ENCODE results near the gene CCDC40. TPM values are rescaled to one million over a fixed set of nuclear protein-coding genes. Genes with fewer than 3 reads are reported as not detected.

The CCDC40 gene
- total and polyA plus RNA-seq, 2 of the 13 experiments (the other 11 are each of a cell fraction or from before 2014, with no cell fraction given), result 4.1 to 5.5 TPM

DNA sequence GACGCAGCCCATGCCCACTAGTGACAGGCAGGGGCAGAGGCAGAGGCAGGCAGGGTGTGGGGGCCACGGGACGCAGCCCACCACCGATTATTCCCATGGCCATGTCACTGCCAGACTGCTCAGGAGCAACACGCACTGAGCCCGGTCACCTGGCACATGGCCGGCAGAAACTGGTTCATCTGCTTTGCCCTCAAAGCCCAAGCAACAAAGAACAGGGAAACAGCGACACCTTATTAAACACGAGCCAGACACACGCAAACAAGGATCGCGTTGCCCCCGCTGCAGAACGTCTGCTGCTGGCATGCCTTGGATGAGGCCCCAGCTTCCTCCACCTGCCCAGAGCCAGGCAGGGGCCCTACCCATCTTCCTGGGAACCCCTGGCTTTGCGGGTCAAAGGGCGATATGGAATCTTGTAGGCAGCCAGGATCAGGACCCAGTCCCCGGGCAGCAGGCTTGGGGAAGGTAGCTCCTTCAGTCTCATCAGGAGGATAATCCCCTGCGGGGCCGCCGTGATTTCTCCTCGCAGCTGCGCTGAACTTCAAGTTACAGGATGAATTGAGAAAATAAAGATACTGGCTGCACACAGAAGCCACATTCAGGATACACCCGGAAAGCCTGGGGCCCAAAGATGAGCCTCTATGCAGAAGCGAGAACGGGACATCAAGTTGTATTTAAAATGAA lies 5.6 kb upstream of the CCDC40 start (continued):
- TF ChIP-seq GTF3A (CRISPR knock-in tag; conservative IDR thresholded peaks at IDR 0.05) (0 out of 2 replicates have a peak, but pooled peaks have one; percentile 63), STAG1 (CRISPR knock-in tag; IDR thresholded peaks at IDR 0.05) (peak; percentile 29; the same call in 1 of the 2 replicates), SAFB2 (CRISPR knock-in tag; IDR thresholded peaks at IDR 0.05; ENCODE audit: borderline replicate concordance, low read depth) (no peak), ZNF629 (CRISPR knock-in tag; conservative IDR thresholded peaks at IDR 0.05) (no peak), ZNF672 (CRISPR knock-in tag; IDR thresholded peaks at IDR 0.05) (no peak), ZNF256 (CRISPR knock-in tag; conservative IDR thresholded peaks at IDR 0.05) (no peak), ZNF776 (CRISPR knock-in tag; IDR thresholded peaks at IDR 0.05) (no peak), ZNF251 (CRISPR knock-in tag; IDR thresholded peaks at IDR 0.05) (0 out of 2 replicates have a peak, but pooled peaks have one; percentile 51), TEAD3 (CRISPR knock-in tag; optimal IDR thresholded peaks at IDR 0.05; ENCODE audit: borderline replicate concordance) (peak; percentile 18), PPARG (CRISPR knock-in tag; conservative IDR thresholded peaks at IDR 0.05) (peak; percentile 62), TAF15 (IDR thresholded peaks at IDR 0.05; ENCODE audit: low read depth, low read length, poor library complexity, severe bottlenecking) (no peak), MIER3 (CRISPR knock-in tag; IDR thresholded peaks at IDR 0.05; ENCODE audit: borderline replicate concordance) (no peak), ZNF367 (CRISPR knock-in tag; IDR thresholded peaks at IDR 0.05; ENCODE audit: borderline replicate concordance) (no peak), XBP1 (CRISPR knock-in tag; IDR thresholded peaks at IDR 0.05) (no peak)
- TF ChIP-seq, protein P1, sequence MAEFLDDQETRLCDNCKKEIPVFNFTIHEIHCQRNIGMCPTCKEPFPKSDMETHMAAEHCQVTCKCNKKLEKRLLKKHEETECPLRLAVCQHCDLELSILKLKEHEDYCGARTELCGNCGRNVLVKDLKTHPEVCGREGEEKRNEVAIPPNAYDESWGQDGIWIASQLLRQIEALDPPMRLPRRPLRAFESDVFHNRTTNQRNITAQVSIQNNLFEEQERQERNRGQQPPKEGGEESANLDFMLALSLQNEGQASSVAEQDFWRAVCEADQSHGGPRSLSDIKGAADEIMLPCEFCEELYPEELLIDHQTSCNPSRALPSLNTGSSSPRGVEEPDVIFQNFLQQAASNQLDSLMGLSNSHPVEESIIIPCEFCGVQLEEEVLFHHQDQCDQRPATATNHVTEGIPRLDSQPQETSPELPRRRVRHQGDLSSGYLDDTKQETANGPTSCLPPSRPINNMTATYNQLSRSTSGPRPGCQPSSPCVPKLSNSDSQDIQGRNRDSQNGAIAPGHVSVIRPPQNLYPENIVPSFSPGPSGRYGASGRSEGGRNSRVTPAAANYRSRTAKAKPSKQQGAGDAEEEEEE (CRISPR knock-in tag; IDR thresholded peaks at IDR 0.05; ENCODE audit: borderline replicate concordance), result no peak
- TF ChIP-seq, protein P2, sequence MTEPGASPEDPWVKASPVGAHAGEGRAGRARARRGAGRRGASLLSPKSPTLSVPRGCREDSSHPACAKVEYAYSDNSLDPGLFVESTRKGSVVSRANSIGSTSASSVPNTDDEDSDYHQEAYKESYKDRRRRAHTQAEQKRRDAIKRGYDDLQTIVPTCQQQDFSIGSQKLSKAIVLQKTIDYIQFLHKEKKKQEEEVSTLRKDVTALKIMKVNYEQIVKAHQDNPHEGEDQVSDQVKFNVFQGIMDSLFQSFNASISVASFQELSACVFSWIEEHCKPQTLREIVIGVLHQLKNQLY (CRISPR knock-in tag; IDR thresholded peaks at IDR 0.05), result no peak
- TF ChIP-seq, protein P3, sequence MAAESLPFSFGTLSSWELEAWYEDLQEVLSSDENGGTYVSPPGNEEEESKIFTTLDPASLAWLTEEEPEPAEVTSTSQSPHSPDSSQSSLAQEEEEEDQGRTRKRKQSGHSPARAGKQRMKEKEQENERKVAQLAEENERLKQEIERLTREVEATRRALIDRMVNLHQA (CRISPR knock-in tag; IDR thresholded peaks at IDR 0.05), result no peak
- TF ChIP-seq, protein P4, sequence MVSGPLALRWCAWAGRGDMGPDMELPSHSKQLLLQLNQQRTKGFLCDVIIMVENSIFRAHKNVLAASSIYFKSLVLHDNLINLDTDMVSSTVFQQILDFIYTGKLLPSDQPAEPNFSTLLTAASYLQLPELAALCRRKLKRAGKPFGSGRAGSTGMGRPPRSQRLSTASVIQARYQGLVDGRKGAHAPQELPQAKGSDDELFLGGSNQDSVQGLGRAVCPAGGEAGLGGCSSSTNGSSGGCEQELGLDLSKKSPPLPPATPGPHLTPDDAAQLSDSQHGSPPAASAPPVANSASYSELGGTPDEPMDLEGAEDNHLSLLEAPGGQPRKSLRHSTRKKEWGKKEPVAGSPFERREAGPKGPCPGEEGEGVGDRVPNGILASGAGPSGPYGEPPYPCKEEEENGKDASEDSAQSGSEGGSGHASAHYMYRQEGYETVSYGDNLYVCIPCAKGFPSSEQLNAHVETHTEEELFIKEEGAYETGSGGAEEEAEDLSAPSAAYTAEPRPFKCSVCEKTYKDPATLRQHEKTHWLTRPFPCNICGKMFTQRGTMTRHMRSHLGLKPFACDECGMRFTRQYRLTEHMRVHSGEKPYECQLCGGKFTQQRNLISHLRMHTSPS (CRISPR knock-in tag; IDR thresholded peaks at IDR 0.05; ENCODE audit: low read depth), result 0 out of 2 replicates have a peak, but pooled peaks have one; percentile 26
- TF ChIP-seq, protein P5, sequence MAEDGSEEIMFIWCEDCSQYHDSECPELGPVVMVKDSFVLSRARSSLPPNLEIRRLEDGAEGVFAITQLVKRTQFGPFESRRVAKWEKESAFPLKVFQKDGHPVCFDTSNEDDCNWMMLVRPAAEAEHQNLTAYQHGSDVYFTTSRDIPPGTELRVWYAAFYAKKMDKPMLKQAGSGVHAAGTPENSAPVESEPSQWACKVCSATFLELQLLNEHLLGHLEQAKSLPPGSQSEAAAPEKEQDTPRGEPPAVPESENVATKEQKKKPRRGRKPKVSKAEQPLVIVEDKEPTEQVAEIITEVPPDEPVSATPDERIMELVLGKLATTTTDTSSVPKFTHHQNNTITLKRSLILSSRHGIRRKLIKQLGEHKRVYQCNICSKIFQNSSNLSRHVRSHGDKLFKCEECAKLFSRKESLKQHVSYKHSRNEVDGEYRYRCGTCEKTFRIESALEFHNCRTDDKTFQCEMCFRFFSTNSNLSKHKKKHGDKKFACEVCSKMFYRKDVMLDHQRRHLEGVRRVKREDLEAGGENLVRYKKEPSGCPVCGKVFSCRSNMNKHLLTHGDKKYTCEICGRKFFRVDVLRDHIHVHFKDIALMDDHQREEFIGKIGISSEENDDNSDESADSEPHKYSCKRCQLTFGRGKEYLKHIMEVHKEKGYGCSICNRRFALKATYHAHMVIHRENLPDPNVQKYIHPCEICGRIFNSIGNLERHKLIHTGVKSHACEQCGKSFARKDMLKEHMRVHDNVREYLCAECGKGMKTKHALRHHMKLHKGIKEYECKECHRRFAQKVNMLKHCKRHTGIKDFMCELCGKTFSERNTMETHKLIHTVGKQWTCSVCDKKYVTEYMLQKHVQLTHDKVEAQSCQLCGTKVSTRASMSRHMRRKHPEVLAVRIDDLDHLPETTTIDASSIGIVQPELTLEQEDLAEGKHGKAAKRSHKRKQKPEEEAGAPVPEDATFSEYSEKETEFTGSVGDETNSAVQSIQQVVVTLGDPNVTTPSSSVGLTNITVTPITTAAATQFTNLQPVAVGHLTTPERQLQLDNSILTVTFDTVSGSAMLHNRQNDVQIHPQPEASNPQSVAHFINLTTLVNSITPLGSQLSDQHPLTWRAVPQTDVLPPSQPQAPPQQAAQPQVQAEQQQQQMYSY (CRISPR knock-in tag; IDR thresholded peaks at IDR 0.05), result no peak
- TF ChIP-seq, protein P6, sequence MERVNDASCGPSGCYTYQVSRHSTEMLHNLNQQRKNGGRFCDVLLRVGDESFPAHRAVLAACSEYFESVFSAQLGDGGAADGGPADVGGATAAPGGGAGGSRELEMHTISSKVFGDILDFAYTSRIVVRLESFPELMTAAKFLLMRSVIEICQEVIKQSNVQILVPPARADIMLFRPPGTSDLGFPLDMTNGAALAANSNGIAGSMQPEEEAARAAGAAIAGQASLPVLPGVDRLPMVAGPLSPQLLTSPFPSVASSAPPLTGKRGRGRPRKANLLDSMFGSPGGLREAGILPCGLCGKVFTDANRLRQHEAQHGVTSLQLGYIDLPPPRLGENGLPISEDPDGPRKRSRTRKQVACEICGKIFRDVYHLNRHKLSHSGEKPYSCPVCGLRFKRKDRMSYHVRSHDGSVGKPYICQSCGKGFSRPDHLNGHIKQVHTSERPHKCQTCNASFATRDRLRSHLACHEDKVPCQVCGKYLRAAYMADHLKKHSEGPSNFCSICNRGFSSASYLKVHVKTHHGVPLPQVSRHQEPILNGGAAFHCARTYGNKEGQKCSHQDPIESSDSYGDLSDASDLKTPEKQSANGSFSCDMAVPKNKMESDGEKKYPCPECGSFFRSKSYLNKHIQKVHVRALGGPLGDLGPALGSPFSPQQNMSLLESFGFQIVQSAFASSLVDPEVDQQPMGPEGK (CRISPR knock-in tag; IDR thresholded peaks at IDR 0.05), result peak; percentile 43
